Measurements from ENCODE around the gene NUDT6. TPM values are rescaled to one million over a fixed set of nuclear protein-coding genes. Genes with fewer than 3 reads are reported as not detected.

The NUDT6 gene
- total RNA-seq, 1 donor from 2014 or later = 3.9 TPM

Other genes with a start within 250 kb of the NUDT6 start
- 4.5 and 6.8 TPM in 2 replicates for gene BBS12, start 189.9 kb downstream of the NUDT6 start, total RNA-seq
- gene FGF2, start 95.8 kb downstream of the NUDT6 start, total RNA-seq = 9.2 and 14.8 TPM in 2 replicates

Measured in bronchial epithelial cell (primary cell).